ENCODE results near the gene PRICKLE2. TPM values are rescaled to one million over a fixed set of nuclear protein-coding genes. Genes with fewer than 3 reads are reported as not detected.

Gene PRICKLE2
- total and polyA plus RNA-seq, 8 donors: 34.3 to 48.2 (median 41.9) TPM

DNA sequence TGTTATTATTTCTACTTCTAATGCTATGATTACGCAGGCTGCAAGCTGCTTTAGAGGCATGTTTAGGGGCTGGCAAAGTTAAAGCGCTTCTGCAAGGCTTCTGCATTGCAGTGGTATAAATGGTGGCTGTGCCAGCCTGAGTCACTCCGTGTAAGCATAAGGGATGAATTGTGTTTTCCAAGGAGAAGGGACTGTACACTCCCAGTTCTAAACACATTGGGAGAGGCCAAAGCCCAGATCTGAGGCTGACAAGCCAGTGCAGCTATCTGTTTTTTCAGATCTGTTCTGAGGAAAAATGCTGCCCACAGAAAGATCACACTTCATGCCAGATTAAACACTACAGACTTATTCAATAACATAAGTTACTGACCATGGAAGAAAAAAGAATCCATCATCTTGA, 83.8 kb downstream of the PRICKLE2 start:
- ATAC-seq (no peak), DNase-seq (no peak)
- peaks cover 0 to 7% of the 10 kb centered on the region in 2 donors for H3K36me3 ChIP-seq
- TF ChIP-seq, protein P1, sequence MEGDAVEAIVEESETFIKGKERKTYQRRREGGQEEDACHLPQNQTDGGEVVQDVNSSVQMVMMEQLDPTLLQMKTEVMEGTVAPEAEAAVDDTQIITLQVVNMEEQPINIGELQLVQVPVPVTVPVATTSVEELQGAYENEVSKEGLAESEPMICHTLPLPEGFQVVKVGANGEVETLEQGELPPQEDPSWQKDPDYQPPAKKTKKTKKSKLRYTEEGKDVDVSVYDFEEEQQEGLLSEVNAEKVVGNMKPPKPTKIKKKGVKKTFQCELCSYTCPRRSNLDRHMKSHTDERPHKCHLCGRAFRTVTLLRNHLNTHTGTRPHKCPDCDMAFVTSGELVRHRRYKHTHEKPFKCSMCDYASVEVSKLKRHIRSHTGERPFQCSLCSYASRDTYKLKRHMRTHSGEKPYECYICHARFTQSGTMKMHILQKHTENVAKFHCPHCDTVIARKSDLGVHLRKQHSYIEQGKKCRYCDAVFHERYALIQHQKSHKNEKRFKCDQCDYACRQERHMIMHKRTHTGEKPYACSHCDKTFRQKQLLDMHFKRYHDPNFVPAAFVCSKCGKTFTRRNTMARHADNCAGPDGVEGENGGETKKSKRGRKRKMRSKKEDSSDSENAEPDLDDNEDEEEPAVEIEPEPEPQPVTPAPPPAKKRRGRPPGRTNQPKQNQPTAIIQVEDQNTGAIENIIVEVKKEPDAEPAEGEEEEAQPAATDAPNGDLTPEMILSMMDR (IDR thresholded peaks at IDR 0.05): no peak
- intact Hi-C loops (cut with DNase I): no loop called here
- no peaks in the 10 kb centered on the region for H3K27me3 ChIP-seq
- no peak overlapping the region for H3K27ac ChIP-seq
- peaks cover 0 to 5% of the 10 kb centered on the region in 2 donors for H3K4me1 ChIP-seq
- no peak overlapping the region for H3K4me3 ChIP-seq
- no peaks in the 10 kb centered on the region for H3K9me3 ChIP-seq

DNA sequence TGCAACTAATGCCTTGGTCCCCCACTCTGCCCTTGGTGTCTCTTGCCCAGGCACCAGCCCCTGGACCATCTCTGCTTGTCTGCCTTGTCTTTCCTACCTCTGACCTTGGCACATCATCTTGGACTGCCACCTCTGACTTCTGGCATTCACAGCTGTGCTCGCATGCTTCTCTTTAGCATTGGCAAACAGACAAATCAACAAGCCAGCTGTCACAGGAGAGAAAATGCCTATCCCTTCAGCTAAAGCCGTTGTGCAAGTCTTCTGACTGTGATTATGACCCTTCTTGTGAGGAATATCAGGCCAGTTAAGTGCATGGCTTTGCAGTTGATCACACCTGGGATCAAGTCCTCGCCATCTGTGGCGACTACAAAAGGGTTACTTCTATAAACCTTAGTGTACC, 84.6 kb downstream of the PRICKLE2 start:
- TF ChIP-seq, protein P1 (IDR thresholded peaks at IDR 0.05): no peak
- peaks cover 0 to 5% of the 10 kb centered on the region in 2 donors for H3K4me1 ChIP-seq
- DNase-seq: no peak
- no peaks in the 10 kb centered on the region for H3K9me3 ChIP-seq
- H3K36me3 ChIP-seq: peaks cover 0 to 3% of the 10 kb centered on the region in 2 donors
- no peaks in the 10 kb centered on the region for H3K27me3 ChIP-seq
- H3K27ac ChIP-seq: no peak overlapping the region
- intact Hi-C loops (cut with DNase I): no loop called here
- ATAC-seq: no peak
- no peak overlapping the region for H3K4me3 ChIP-seq

DNA sequence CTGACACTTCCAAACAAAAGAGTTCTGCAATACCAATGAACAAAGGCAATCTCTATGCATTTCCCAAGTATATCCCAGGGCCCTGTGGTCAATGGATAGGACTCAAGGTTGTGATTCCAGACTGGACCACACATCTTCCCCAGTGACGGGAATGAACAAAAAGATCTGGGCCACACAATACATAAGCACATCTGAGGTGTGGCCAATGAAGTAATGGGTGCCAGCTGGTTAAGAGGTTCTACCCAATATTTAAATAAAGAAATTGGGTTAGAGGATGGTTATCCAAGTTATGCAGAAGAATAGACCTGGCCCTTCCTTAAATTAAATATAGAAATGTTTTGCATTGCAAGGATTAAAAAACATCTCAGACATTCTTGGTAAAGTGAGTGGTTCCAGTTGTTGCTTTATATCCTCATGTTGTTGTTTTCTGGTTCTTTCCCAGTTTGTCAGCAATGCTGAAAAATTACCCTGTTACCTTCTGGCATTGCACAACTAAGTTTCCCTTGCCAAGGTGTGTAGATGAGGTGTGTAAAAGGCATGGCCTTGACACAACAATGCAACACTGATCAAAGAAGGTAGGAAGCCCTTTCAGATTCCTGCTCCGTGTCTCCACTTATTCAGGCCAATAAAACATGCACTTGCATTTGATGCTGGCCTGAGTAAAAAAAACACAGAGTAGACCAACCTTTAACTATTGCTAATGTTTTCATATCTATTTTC, 86.5 kb downstream of the PRICKLE2 start:
- Histone ChIP-seq H3K9me3 (no peaks in the 10 kb centered on the region), H3K4me3 (no peak overlapping the region), H3K36me3 (no peaks in the 10 kb centered on the region), H3K27me3 (no peaks in the 10 kb centered on the region), H3K4me1 (no peaks in the 10 kb centered on the region), H3K27ac (no peak overlapping the region)
- no peak for DNase-seq
- no peak for ATAC-seq
- TF ChIP-seq, protein P1 (IDR thresholded peaks at IDR 0.05): no peak
- intact Hi-C loops (cut with DNase I): no loop called here

DNA sequence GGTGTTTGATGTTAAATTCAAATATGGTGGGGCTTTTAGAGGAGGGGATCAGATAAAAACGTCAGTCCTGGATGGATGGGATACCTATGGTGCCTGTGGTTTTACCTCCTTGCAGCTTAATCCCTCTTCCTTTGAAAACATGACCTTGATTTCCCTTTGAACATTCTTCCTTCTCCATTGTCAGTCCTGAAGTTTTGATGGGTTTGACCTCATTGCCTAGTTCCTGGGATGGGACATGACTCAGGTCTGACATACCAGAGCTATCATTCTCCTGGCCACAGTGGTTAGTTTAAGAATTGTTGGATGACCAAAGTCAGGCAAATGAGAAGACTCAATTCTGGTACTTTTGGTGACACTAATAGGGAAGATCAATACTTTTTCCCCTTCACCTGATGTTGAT, 87.2 kb downstream of the PRICKLE2 start:
- no peak overlapping the region for H3K4me3 ChIP-seq
- H3K4me1 ChIP-seq: no peaks in the 10 kb centered on the region
- DNase-seq (no peak), ATAC-seq (no peak)
- no peaks in the 10 kb centered on the region for H3K9me3 ChIP-seq
- intact Hi-C loops (cut with DNase I): no loop called here
- TF ChIP-seq, protein P1 (IDR thresholded peaks at IDR 0.05): no peak
- H3K27ac ChIP-seq: no peak overlapping the region
- no peaks in the 10 kb centered on the region for H3K27me3 ChIP-seq
- no peaks in the 10 kb centered on the region for H3K36me3 ChIP-seq

DNA sequence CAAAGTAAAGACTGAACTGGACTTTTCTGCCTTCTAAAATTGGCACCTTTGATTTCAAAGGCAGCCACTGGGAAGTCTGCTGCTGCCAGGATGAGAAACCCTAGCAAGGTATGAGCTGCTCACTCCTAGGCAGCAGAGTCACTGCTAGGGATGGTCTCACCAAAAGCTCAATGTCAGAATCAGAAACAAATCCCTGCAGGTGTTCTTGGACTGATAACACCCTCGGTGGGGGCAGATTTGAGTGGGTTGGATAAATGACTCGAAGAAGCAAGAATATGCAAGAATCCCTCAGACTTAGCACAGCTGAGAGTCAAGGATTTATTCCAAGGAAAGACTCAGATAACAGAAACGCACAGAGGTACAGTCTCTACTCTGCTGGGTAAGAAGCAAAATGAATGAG, 90.4 kb downstream of the PRICKLE2 start:
- DNase-seq (no peak), ATAC-seq (no peak)
- Histone ChIP-seq H3K9me3 (no peaks in the 10 kb centered on the region), H3K4me1 (no peaks in the 10 kb centered on the region), H3K36me3 (no peaks in the 10 kb centered on the region), H3K27ac (no peak overlapping the region), H3K27me3 (no peaks in the 10 kb centered on the region), H3K4me3 (no peak overlapping the region)
- TF ChIP-seq, protein P1 (IDR thresholded peaks at IDR 0.05): no peak
- intact Hi-C loops (cut with DNase I): no loop called here

All from left lung (tissue), 10 donors.